Transverse colon (tissue), 4 donors: Measurements from ENCODE around the gene HECTD1. TPM values are rescaled to one million over a fixed set of nuclear protein-coding genes. Genes with fewer than 3 reads are reported as not detected.
"Not testable (repeated sequence)": the region's sequence is repeated elsewhere in the genome, so short reads cannot be mapped to it uniquely, and the experiment has no call there.

Source experiments
- DNase-seq: peaks from one replicate; pipeline ENCODE4 v3.0.0-alpha.2; 2019
- H3K27ac ChIP-seq, 4 donors: fragments of 200-600 bp; sonication (generic); 2 replicates each; pipeline ENCODE4 v1.5.1; 2016 to 2018; ENCODE audit warnings: inconsistent platforms in 4 of 4
- H3K27me3 ChIP-seq: fragments of 200-600 bp; sonication (generic); 2 replicates; pipeline ENCODE4 v1.5.1; 2017; ENCODE audit warnings: inconsistent platforms
- H3K36me3 ChIP-seq, 4 donors: fragments of 200-600 bp; sonication (generic); 2 replicates each; pipeline ENCODE4 v1.5.1; 2017 to 2019; ENCODE audit warnings: inconsistent platforms in 4 of 4
- H3K4me1 ChIP-seq, 4 donors: fragments of 200-600 bp; sonication (generic); 2 replicates each; pipeline ENCODE4 v1.5.1; 2017 to 2020; ENCODE audit warnings: inconsistent platforms in 4 of 4
- H3K4me3 ChIP-seq, 4 donors: fragments of 200-600 bp; sonication (generic); 1 replicate in 1 of 4; 2 replicates in 3 of 4; pipeline versions ENCODE4 v1.5.1 to v1.6.1; 2017 to 2019; ENCODE audit warnings: inconsistent platforms in 4 of 4
- H3K9me3 ChIP-seq, 2 donors: fragments of 200-600 bp; sonication (generic); 2 replicates each; pipeline ENCODE4 v1.5.1; 2017 to 2019; ENCODE audit warnings: inconsistent platforms in 2 of 2
- EP300 ChIP-seq: sonication (generic); formaldehyde crosslinking; IDR thresholded peaks from one replicate; pipeline ENCODE4 v1.6.1; 2017; ENCODE audit warnings: antibody characterized with exemption, low read depth
- POLR2A ChIP-seq: fragments of 450-650 bp; IDR thresholded peaks from one replicate; pipeline ENCODE4 v1.6.1; 2016; ENCODE audit warnings: antibody characterized with exemption, mild to moderate bottlenecking, moderate library complexity
- POLR2AphosphoS5 ChIP-seq, 3 donors: sonication (generic); formaldehyde crosslinking; IDR thresholded peaks; one replicate each; pipeline ENCODE4 v1.6.1; 2016; ENCODE audit warnings: antibody characterized with exemption in 3 of 3
- WGBS, 2 donors: methylation state at CpG; one replicate each; pipeline ENCODE4 v1.1.5; 2018; ENCODE audit warnings: low coverage in 1 of 2; 5-methylcytosine and 5-hydroxymethylcytosine counted together
- in situ Hi-C, 4 donors: fragments of 200-750 bp; cut with MboI; loops; one replicate each; pipeline versions ENCODE4 v1.15.0 to v1.15.1; 2017; ENCODE audit warnings: low sequenced_read_pairs in 3 of 4, low pct_ligation_motif_present in 1 of 4, low pct_unique_long_range_greater_than_20kb in 1 of 4
- intact Hi-C: fragments of 100-400 bp; cut with DNase I; formaldehyde crosslinking; loops from one replicate; pipeline ENCODE4 v1.15.1; 2023; ENCODE audit warnings: low total_unique reads
- total RNA-seq, 4 donors: library from RNA; depleted of rRNA; stranded (reverse); fragments of >200 nt; gene quantifications; one replicate each; pipeline ENCODE4 v1.1.0, GENCODE V29; 2016
- TF ChIP-seq, protein P1 (sequence below), 5 experiments: fragments of 200-600 bp in 3 of 5; fragments of 450-650 bp in 2 of 5; sonication (generic) in 3 of 5; IDR thresholded peaks; 1 replicate in 2 of 5; 2 replicates in 3 of 5; pipeline ENCODE4 v1.5.1; 2016 to 2017; ENCODE audit warnings: antibody characterized with exemption in 5 of 5, inconsistent platforms in 3 of 5, mild to moderate bottlenecking in 2 of 5, moderate library complexity in 1 of 5

The HECTD1 gene
- 100 to 1,000 TPM; 111 to 237 (median 154) TPM for total RNA-seq

- H3K27me3 ChIP-seq = no peaks in the 10 kb centered on the region
- WGBS, 2 donors = 0 to 1% methylated on average over 9 to 67 of the region's 79 CpGs
- intact Hi-C loops (no loop called here), in situ Hi-C loops (no loop called here)
- peaks cover 0 to 14% (median 2%) of the 10 kb centered on the region in 4 donors for H3K36me3 ChIP-seq
- peak; percentile 93 for DNase-seq
- peak within 1 kb of the TSS; percentile 99 to 100 (median 100) for H3K27ac ChIP-seq
- TF ChIP-seq, protein P1, sequence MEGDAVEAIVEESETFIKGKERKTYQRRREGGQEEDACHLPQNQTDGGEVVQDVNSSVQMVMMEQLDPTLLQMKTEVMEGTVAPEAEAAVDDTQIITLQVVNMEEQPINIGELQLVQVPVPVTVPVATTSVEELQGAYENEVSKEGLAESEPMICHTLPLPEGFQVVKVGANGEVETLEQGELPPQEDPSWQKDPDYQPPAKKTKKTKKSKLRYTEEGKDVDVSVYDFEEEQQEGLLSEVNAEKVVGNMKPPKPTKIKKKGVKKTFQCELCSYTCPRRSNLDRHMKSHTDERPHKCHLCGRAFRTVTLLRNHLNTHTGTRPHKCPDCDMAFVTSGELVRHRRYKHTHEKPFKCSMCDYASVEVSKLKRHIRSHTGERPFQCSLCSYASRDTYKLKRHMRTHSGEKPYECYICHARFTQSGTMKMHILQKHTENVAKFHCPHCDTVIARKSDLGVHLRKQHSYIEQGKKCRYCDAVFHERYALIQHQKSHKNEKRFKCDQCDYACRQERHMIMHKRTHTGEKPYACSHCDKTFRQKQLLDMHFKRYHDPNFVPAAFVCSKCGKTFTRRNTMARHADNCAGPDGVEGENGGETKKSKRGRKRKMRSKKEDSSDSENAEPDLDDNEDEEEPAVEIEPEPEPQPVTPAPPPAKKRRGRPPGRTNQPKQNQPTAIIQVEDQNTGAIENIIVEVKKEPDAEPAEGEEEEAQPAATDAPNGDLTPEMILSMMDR (IDR thresholded peaks at IDR 0.05) = peak in 4 of 5 experiments; percentile 57 to 87 (median 67)
- TF ChIP-seq EP300 (no peak), POLR2A (peak; percentile 82), POLR2AphosphoS5 (IDR thresholded peaks at IDR 0.05) (peak in 2 of 3 donors; percentile 49 to 77)
- H3K4me3 ChIP-seq = peak within 1 kb of the TSS; percentile 85 to 96 (median 94)
- H3K9me3 ChIP-seq = no peaks in the 10 kb centered on the region
- peaks cover 0 to 32% (median 23%) of the 10 kb centered on the region in 4 donors for H3K4me1 ChIP-seq
Measured at GRCh38 chr14:31207755-31208545, at the start of gene HECTD1. TSS of gene HECTD1 (minus strand) at chr14:31207793. CDS start at chr14:31205936, 1,857 bp downstream.

DNA sequence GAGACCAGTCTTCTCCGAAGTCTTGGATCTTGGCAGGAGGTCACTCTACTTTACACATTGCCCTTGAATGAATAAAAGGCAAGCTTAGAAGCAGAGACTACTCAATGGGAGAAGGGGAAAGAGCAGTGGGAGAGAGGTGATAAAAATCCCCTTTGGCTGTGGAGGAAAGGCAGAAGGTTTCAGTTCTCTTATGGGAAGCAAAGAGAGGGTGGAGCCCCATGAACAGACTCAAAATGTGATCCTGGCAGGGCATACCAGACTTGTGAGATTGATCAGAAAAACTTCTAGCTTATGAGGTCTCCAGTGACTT is 49.6 kb upstream of the HECTD1 start:
- WGBS, 2 donors = 96% methylated on average over 1 of the region's 1 CpG; no CpG with 5 or more reads in 1 of the 2 donors
- in situ Hi-C loops (no loop called here), intact Hi-C loops (loop anchor here (1.0 kb wide), 1 partner anchor 19 kb away; no protein-coding TSS in a partner anchor)
- H3K4me3 ChIP-seq = no peak overlapping the region
- TF ChIP-seq EP300 (no peak), POLR2A (no peak), POLR2AphosphoS5 (IDR thresholded peaks at IDR 0.05) (no peak)
- TF ChIP-seq, protein P1 (IDR thresholded peaks at IDR 0.05) = no peak
- H3K9me3 ChIP-seq = no peaks in the 10 kb centered on the region
- no peak overlapping the region for H3K27ac ChIP-seq
- H3K4me1 ChIP-seq = peaks cover 0 to 14% (median 10%) of the 10 kb centered on the region in 4 donors
- H3K36me3 ChIP-seq = no peaks in the 10 kb centered on the region
- no peaks in the 10 kb centered on the region for H3K27me3 ChIP-seq
- DNase-seq = no peak

DNA sequence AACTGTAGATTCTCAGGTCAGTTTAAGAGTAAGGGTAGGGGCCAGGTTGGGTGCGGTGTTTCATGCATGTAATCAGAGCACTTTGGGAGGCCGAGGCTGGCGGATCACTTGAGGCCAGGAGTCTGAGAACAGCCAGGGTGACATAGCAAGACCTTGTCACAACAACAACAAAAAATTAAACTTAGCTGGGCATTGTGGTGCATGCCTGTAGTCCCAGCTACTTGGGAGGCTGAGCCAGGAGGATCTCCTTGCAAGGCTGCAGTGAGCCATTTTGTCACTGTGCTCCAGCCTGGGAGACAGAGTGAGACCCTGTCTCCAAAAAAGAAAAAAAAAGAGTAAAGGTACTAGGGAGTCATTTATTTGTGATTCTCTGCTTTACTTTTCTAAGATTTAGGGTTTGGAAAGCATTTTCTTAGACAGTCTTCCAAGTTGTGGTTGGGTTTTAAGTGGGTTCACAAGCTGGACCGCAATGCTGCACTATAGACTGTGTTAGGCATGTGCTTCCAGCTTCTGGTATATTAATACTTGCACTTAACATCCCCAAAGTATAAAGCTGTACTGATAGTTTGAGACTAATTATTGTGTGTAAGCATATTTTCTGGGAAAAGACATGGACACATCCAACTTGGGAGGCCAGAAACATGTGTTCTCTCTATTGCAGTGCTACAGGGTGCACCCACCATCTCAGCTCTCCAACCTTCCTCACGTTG is 49.1 kb upstream of the HECTD1 start:
- Histone ChIP-seq H3K27ac (no peak overlapping the region), H3K36me3 (no peaks in the 10 kb centered on the region), H3K9me3 (no peaks in the 10 kb centered on the region), H3K4me3 (no peak overlapping the region), H3K27me3 (no peaks in the 10 kb centered on the region), H3K4me1 (peaks cover 0 to 14% (median 8%) of the 10 kb centered on the region in 4 donors)
- TF ChIP-seq POLR2A = no peak
- TF ChIP-seq EP300 = no peak
- TF ChIP-seq, protein P1 (IDR thresholded peaks at IDR 0.05) = no peak
- no peak for TF ChIP-seq POLR2AphosphoS5 (IDR thresholded peaks at IDR 0.05)
- intact Hi-C loops (loop anchor here (1.0 kb wide), 1 partner anchor 18 kb away; no protein-coding TSS in a partner anchor), in situ Hi-C loops (no loop called here)
- 76 to 97% methylated on average over 2 to 5 of the region's 5 CpGs for WGBS, 2 donors
- no peak for DNase-seq

DNA sequence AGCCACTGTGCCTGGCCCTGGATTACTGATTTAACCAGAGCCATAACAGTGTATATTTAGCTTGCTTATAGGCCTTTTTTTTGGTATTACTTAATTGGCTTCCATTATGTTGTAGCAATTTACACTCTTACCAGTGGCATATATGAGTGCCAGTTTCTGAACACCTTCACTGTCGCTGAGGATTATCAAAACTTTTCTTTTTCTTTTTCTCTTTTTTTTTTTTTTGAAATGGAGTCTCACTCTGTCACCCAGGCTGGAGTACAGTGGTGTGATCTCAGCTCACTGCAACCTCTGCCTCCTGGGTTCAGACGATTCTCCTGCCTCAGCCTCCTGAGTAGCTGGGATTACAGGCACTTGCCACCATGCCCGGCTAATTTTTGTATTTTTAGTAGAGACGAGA is 48.3 kb upstream of the HECTD1 start:
- DNase-seq, H3K4me3 ChIP-seq, in situ Hi-C loops, H3K27ac ChIP-seq, H3K36me3 ChIP-seq, H3K27me3 ChIP-seq, intact Hi-C loops, H3K9me3 ChIP-seq: not testable (repeated sequence)
- WGBS, 2 donors = 89 to 92% methylated on average over 3 to 4 of the region's 4 CpGs
- peaks cover 0 to 13% (median 8%) of the 10 kb centered on the region in 4 donors for H3K4me1 ChIP-seq
